ENCODE data around the gene PFKFB3.
A peak's percentile ranks its signal among the peaks of the same experiment; 100 is the strongest.

Gene PFKFB3

DNA sequence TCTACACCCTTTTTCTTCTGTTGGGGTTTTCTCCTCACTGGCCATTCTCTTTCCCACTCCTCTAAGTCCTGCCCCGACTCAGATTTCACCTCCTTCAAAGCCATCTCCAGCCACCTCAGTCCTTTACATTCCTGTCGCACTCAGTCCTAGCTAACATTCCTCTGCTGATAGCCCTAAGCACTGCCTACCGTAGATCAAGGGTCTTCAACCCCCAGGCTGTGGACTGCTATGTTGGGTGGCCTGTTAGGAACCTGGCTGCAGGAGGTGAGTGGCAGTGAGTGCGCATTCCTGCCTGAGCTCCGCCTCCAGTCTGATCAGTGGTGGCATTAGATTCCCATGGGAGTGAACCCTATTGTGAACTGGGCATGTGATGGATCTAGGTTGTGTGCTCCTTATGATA is 11.2 kb downstream of the PFKFB3 start:
- Histone ChIP-seq H3K23ac (ENCODE audit: low read length) (no peak overlapping the region), H3K56ac (ENCODE audit: low read length) (no peak overlapping the region), H2BK5ac (ENCODE audit: low read length) (no peak overlapping the region), H3K4me3 (ENCODE audit: low read length) (no peak overlapping the region), H3K79me2 (ENCODE audit: control insufficient read depth, insufficient read depth, low read length) (peaks cover 21% of the 10 kb centered on the region), H3K36me3 (ENCODE audit: control insufficient read depth, insufficient read depth, low read length) (peaks cover 10% of the 10 kb centered on the region), H3K79me1 (ENCODE audit: low read length) (peaks cover 19% of the 10 kb centered on the region), H3K4me1 (ENCODE audit: control insufficient read depth, low read depth, low read length) (peaks cover 6% of the 10 kb centered on the region), H3K9ac (ENCODE audit: low read length) (no peak overlapping the region), H2BK15ac (replicated peaks; ENCODE audit: low read depth) (no peak overlapping the region), H4K5ac (ENCODE audit: low read length) (no peak overlapping the region), H2BK120ac (ENCODE audit: low read depth, low read length) (no peak overlapping the region), H3K4ac (ENCODE audit: low read depth, low read length) (no peak overlapping the region), H3K27me3 (ENCODE audit: insufficient read depth, low read length, poor library complexity) (no peaks in the 10 kb centered on the region), H3K4me2 (ENCODE audit: low read length) (no peak overlapping the region), H4K8ac (ENCODE audit: low read depth, low read length) (no peak overlapping the region), H3K18ac (ENCODE audit: low read length) (no peak overlapping the region), H2AK5ac (ENCODE audit: low read length) (no peak overlapping the region), H3K27ac (ENCODE audit: low read depth, low read length) (no peak overlapping the region)
- whole genome bisulfite sequencing (ENCODE audit: extremely low coverage, insufficient coverage, low lambda C conversion rate), result no CpG with 5 or more reads among the region's 5 CpGs
- peak; percentile 53 for DNase-seq

DNA sequence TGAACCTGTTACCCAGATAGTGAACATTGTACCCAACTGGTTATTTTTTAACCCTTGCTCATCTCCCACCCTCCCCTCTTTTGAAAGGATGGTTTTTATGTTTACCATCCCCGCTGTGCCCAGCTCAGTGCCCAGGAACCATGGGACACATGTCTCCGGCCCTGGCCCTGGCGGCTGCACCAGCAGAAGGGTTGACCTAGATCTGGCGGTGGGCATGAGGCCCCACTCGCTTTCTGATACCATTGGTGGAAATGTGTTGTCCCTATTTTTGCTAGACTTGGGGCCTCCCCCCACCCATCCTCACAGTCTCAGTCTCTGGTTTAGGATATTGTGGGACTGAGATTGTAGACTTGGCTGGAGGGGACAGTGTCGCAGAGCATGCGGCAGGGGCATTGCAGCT is 11.9 kb downstream of the PFKFB3 start:
- Histone ChIP-seq H3K56ac (ENCODE audit: low read length) (no peak overlapping the region), H3K4ac (ENCODE audit: low read depth, low read length) (no peak overlapping the region), H3K79me1 (ENCODE audit: low read length) (peaks cover 17% of the 10 kb centered on the region), H3K9ac (ENCODE audit: low read length) (no peak overlapping the region), H3K27ac (ENCODE audit: low read depth, low read length) (no peak overlapping the region), H2BK5ac (ENCODE audit: low read length) (no peak overlapping the region), H4K8ac (ENCODE audit: low read depth, low read length) (no peak overlapping the region), H3K27me3 (ENCODE audit: insufficient read depth, low read length, poor library complexity) (no peaks in the 10 kb centered on the region), H3K4me2 (ENCODE audit: low read length) (no peak overlapping the region), H2BK15ac (replicated peaks; ENCODE audit: low read depth) (no peak overlapping the region), H4K5ac (ENCODE audit: low read length) (no peak overlapping the region), H3K4me1 (ENCODE audit: control insufficient read depth, low read depth, low read length) (peaks cover 6% of the 10 kb centered on the region), H3K79me2 (ENCODE audit: control insufficient read depth, insufficient read depth, low read length) (peaks cover 18% of the 10 kb centered on the region), H2BK120ac (ENCODE audit: low read depth, low read length) (no peak overlapping the region), H3K23ac (ENCODE audit: low read length) (no peak overlapping the region), H2AK5ac (ENCODE audit: low read length) (no peak overlapping the region), H3K36me3 (ENCODE audit: control insufficient read depth, insufficient read depth, low read length) (peaks cover 10% of the 10 kb centered on the region), H3K4me3 (ENCODE audit: low read length) (no peak overlapping the region), H3K18ac (ENCODE audit: low read length) (no peak overlapping the region)
- no CpG with 5 or more reads among the region's 7 CpGs for WGBS (ENCODE audit: extremely low coverage, insufficient coverage, low lambda C conversion rate)
- DNase-seq, result no peak

DNA sequence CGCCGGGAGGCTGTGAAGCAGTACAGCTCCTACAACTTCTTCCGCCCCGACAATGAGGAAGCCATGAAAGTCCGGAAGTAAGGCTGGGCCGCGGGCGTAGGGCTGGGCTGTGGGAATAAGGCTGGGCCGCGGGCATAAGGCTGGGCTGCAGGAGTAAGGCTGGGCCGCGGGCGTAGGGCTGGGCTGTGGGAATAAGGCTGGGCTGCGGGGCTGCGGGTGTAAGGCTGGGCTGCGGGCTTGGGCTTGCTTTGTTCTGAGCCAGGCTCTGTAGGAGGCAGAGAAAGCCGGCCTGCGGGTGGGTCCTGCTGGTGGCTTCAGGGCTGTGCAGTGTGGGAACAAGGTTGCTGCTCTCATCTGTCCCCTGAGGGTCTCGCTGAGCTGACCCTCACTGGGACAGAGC is 12.5 kb downstream of the PFKFB3 start:
- H3K79me2 ChIP-seq (ENCODE audit: control insufficient read depth, insufficient read depth, low read length), result peaks cover 18% of the 10 kb centered on the region
- no peak overlapping the region for H2BK120ac ChIP-seq (ENCODE audit: low read depth, low read length)
- no peak overlapping the region for H3K4me3 ChIP-seq (ENCODE audit: low read length)
- no peak overlapping the region for H3K4ac ChIP-seq (ENCODE audit: low read depth, low read length)
- H2BK5ac ChIP-seq (ENCODE audit: low read length), result no peak overlapping the region
- H3K27ac ChIP-seq (ENCODE audit: low read depth, low read length), result no peak overlapping the region
- H3K4me1 ChIP-seq (ENCODE audit: control insufficient read depth, low read depth, low read length), result peaks cover 6% of the 10 kb centered on the region
- no CpG with 5 or more reads among the region's 19 CpGs for whole genome bisulfite sequencing (ENCODE audit: extremely low coverage, insufficient coverage, low lambda C conversion rate)
- no peak overlapping the region for H3K9ac ChIP-seq (ENCODE audit: low read length)
- H3K23ac ChIP-seq (ENCODE audit: low read length), result no peak overlapping the region
- peaks cover 10% of the 10 kb centered on the region for H3K36me3 ChIP-seq (ENCODE audit: control insufficient read depth, insufficient read depth, low read length)
- H2BK15ac ChIP-seq (replicated peaks; ENCODE audit: low read depth), result no peak overlapping the region
- peaks cover 17% of the 10 kb centered on the region for H3K79me1 ChIP-seq (ENCODE audit: low read length)
- H4K5ac ChIP-seq (ENCODE audit: low read length), result no peak overlapping the region
- no peak overlapping the region for H2AK5ac ChIP-seq (ENCODE audit: low read length)
- no peak for DNase-seq
- H3K56ac ChIP-seq (ENCODE audit: low read length), result no peak overlapping the region
- no peaks in the 10 kb centered on the region for H3K27me3 ChIP-seq (ENCODE audit: insufficient read depth, low read length, poor library complexity)
- H4K8ac ChIP-seq (ENCODE audit: low read depth, low read length), result no peak overlapping the region
- H3K4me2 ChIP-seq (ENCODE audit: low read length), result no peak overlapping the region
- no peak overlapping the region for H3K18ac ChIP-seq (ENCODE audit: low read length)

DNA sequence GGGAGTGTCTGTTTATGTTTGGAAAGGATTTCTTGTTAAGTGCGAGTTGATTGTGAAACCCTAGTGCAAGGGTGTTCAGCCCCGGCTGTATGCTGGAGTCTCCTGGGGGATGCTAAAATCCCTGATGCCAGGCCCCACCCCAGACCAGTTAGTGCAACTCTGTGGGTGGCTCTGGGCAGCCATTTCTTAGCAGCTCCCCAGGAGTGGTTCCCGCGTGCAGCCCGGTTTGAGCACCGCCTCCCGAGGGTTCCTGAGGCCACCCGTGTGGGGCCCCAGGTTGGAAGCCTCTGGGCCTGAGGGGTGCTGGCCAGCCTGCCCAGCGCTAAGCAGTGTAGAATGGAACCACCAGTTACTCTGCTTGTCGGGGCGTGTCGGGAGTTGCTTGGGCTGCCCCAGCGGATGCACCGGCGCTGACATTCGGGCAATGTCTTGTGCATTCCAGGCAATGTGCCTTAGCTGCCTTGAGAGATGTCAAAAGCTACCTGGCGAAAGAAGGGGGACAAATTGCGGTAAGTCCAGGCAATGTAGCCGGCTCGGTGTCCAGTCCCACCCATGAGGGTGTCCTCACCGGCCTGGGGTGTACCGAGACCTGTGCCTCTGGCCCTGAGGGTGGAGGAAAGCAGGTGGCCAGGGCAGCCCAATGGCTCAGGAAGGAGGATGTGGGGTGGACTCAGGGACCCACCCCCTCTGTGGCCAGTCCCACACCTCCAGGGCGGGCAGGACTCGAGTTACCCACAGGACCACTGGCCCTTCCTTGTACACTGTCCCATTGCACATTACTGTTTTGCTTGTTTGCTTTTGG is 13.2 kb downstream of the PFKFB3 start:
- H3K79me1 ChIP-seq (ENCODE audit: low read length), result peaks cover 17% of the 10 kb centered on the region
- peaks cover 14% of the 10 kb centered on the region for H3K36me3 ChIP-seq (ENCODE audit: control insufficient read depth, insufficient read depth, low read length)
- DNase-seq, result no peak
- no peak overlapping the region for H4K5ac ChIP-seq (ENCODE audit: low read length)
- no peak overlapping the region for H3K18ac ChIP-seq (ENCODE audit: low read length)
- H3K4me2 ChIP-seq (ENCODE audit: low read length), result no peak overlapping the region
- H4K8ac ChIP-seq (ENCODE audit: low read depth, low read length), result no peak overlapping the region
- no peak overlapping the region for H2BK15ac ChIP-seq (replicated peaks; ENCODE audit: low read depth)
- no peak overlapping the region for H3K4ac ChIP-seq (ENCODE audit: low read depth, low read length)
- H2AK5ac ChIP-seq (ENCODE audit: low read length), result no peak overlapping the region
- H2BK5ac ChIP-seq (ENCODE audit: low read length), result no peak overlapping the region
- no peak overlapping the region for H3K23ac ChIP-seq (ENCODE audit: low read length)
- H3K4me3 ChIP-seq (ENCODE audit: low read length), result no peak overlapping the region
- peaks cover 6% of the 10 kb centered on the region for H3K4me1 ChIP-seq (ENCODE audit: control insufficient read depth, low read depth, low read length)
- no CpG with 5 or more reads among the region's 24 CpGs for WGBS (ENCODE audit: extremely low coverage, insufficient coverage, low lambda C conversion rate)
- H3K79me2 ChIP-seq (ENCODE audit: control insufficient read depth, insufficient read depth, low read length), result peaks cover 17% of the 10 kb centered on the region
- no peak overlapping the region for H3K27ac ChIP-seq (ENCODE audit: low read depth, low read length)
- no peak overlapping the region for H2BK120ac ChIP-seq (ENCODE audit: low read depth, low read length)
- H3K56ac ChIP-seq (ENCODE audit: low read length), result no peak overlapping the region
- no peak overlapping the region for H3K9ac ChIP-seq (ENCODE audit: low read length)
- no peaks in the 10 kb centered on the region for H3K27me3 ChIP-seq (ENCODE audit: insufficient read depth, low read length, poor library complexity)

DNA sequence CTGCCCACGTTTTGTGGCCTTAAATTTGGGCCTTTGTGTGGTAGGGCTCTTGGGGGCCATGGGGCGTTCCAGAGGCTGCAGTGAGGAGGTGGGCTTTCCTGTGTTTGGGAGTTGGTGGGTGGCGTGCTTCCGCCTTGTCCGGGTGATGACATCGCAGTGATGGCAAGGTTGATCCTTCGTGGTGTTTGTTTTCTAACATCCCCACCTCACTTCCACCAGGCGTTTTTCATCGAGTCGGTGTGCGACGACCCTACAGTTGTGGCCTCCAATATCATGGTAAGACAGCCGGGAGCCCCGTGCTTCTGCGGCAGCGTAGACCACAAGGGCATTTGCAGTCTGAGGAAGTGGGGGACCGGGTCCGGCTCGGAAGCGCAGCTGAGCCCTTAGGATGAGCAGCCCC is 14.2 kb downstream of the PFKFB3 start:
- Histone ChIP-seq H4K5ac (ENCODE audit: low read length) (no peak overlapping the region), H3K18ac (ENCODE audit: low read length) (no peak overlapping the region), H3K27me3 (ENCODE audit: insufficient read depth, low read length, poor library complexity) (no peaks in the 10 kb centered on the region), H3K4me2 (ENCODE audit: low read length) (no peak overlapping the region), H3K4ac (ENCODE audit: low read depth, low read length) (no peak overlapping the region), H3K36me3 (ENCODE audit: control insufficient read depth, insufficient read depth, low read length) (peaks cover 19% of the 10 kb centered on the region), H3K79me1 (ENCODE audit: low read length) (peaks cover 12% of the 10 kb centered on the region), H4K8ac (ENCODE audit: low read depth, low read length) (no peak overlapping the region), H3K4me3 (ENCODE audit: low read length) (no peak overlapping the region), H2BK15ac (replicated peaks; ENCODE audit: low read depth) (no peak overlapping the region), H2BK5ac (ENCODE audit: low read length) (no peak overlapping the region), H3K23ac (ENCODE audit: low read length) (no peak overlapping the region), H2AK5ac (ENCODE audit: low read length) (no peak overlapping the region), H3K9ac (ENCODE audit: low read length) (no peak overlapping the region), H3K27ac (ENCODE audit: low read depth, low read length) (no peak overlapping the region), H2BK120ac (ENCODE audit: low read depth, low read length) (no peak overlapping the region), H3K4me1 (ENCODE audit: control insufficient read depth, low read depth, low read length) (no peaks in the 10 kb centered on the region), H3K79me2 (ENCODE audit: control insufficient read depth, insufficient read depth, low read length) (peaks cover 7% of the 10 kb centered on the region), H3K56ac (ENCODE audit: low read length) (no peak overlapping the region)
- WGBS (ENCODE audit: extremely low coverage, insufficient coverage, low lambda C conversion rate), result no CpG with 5 or more reads among the region's 20 CpGs
- no peak for DNase-seq

DNA sequence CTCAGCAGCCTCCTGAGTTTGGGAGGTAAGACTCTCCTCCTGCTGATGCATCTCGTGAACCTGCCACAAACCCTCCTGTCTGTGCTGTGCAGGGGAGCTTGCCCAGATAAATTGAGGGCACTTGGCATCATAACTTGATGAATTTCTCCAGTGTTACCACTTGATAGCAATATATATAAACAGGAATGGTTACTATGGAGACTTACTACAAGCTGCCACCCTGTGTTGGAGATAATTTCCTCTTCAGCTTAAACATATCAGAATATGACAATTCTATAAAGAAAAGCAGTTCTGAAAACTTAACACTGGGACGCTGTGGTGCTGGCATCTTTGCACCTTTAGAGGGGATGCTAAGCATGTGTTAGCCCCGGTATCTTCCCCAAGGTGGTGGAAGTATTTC is 14.9 kb downstream of the PFKFB3 start:
- no peak overlapping the region for H3K27ac ChIP-seq (ENCODE audit: low read depth, low read length)
- H3K4me3 ChIP-seq (ENCODE audit: low read length), result no peak overlapping the region
- peaks cover 3% of the 10 kb centered on the region for H3K79me2 ChIP-seq (ENCODE audit: control insufficient read depth, insufficient read depth, low read length)
- no peak overlapping the region for H2BK15ac ChIP-seq (replicated peaks; ENCODE audit: low read depth)
- no peaks in the 10 kb centered on the region for H3K27me3 ChIP-seq (ENCODE audit: insufficient read depth, low read length, poor library complexity)
- H3K56ac ChIP-seq (ENCODE audit: low read length), result no peak overlapping the region
- WGBS (ENCODE audit: extremely low coverage, insufficient coverage, low lambda C conversion rate), result no CpG with 5 or more reads among the region's 3 CpGs
- H2AK5ac ChIP-seq (ENCODE audit: low read length), result no peak overlapping the region
- H4K8ac ChIP-seq (ENCODE audit: low read depth, low read length), result no peak overlapping the region
- H3K36me3 ChIP-seq (ENCODE audit: control insufficient read depth, insufficient read depth, low read length), result peaks cover 19% of the 10 kb centered on the region
- no peaks in the 10 kb centered on the region for H3K4me1 ChIP-seq (ENCODE audit: control insufficient read depth, low read depth, low read length)
- no peak overlapping the region for H4K5ac ChIP-seq (ENCODE audit: low read length)
- H3K23ac ChIP-seq (ENCODE audit: low read length), result no peak overlapping the region
- H3K9ac ChIP-seq (ENCODE audit: low read length), result no peak overlapping the region
- no peak for DNase-seq
- peaks cover 10% of the 10 kb centered on the region for H3K79me1 ChIP-seq (ENCODE audit: low read length)
- H3K18ac ChIP-seq (ENCODE audit: low read length), result no peak overlapping the region
- H3K4me2 ChIP-seq (ENCODE audit: low read length), result no peak overlapping the region
- no peak overlapping the region for H2BK5ac ChIP-seq (ENCODE audit: low read length)
- H2BK120ac ChIP-seq (ENCODE audit: low read depth, low read length), result no peak overlapping the region
- no peak overlapping the region for H3K4ac ChIP-seq (ENCODE audit: low read depth, low read length)

Data from mesendoderm (in vitro differentiated cells).